Esophagus muscularis mucosa (tissue), 4 donors: ENCODE data around the gene GRK5.

ENCODE experiments used
- EP300 ChIP-seq: sonication (generic); formaldehyde crosslinking; IDR thresholded peaks from one replicate; pipeline ENCODE4 v1.6.1; 2017; ENCODE audit warnings: antibody characterized with exemption
- POLR2A ChIP-seq: fragments of 450-650 bp; IDR thresholded peaks from one replicate; pipeline ENCODE4 v1.6.1; 2017; ENCODE audit warnings: antibody characterized with exemption, moderate library complexity, mild to moderate bottlenecking, low read depth
- POLR2AphosphoS5 ChIP-seq, 2 donors: sonication (generic); formaldehyde crosslinking; IDR thresholded peaks; one replicate each; pipeline ENCODE4 v1.6.1; 2017; ENCODE audit warnings: antibody characterized with exemption in 2 of 2
- TF ChIP-seq, protein P1 (sequence below), 3 experiments: fragments of 200-600 bp in 2 of 3; fragments of 450-650 bp in 1 of 3; sonication (generic) in 2 of 3; IDR thresholded peaks; one replicate each; pipeline ENCODE4 v1.5.1; 2017 to 2019; ENCODE audit warnings: antibody characterized with exemption in 3 of 3, mild to moderate bottlenecking in 2 of 3, moderate library complexity in 1 of 3

DNA sequence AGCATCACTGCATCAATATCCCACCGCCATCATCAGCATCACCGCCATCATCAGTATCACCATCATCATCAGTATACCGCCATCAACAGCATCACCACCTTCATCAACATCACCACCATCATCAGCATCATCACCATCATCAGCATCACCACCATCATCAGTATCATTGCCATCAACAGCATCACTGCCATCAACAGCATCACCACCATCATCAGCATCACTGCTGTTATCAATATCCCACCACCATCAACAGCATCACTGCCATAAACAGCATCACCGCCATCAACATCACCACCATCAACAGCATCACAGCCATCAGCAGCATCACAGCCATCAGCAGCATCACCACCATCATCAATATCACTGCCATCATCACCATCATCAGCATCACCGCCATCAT lies 219.3 kb downstream of the GRK5 start:
- TF ChIP-seq, protein P1, sequence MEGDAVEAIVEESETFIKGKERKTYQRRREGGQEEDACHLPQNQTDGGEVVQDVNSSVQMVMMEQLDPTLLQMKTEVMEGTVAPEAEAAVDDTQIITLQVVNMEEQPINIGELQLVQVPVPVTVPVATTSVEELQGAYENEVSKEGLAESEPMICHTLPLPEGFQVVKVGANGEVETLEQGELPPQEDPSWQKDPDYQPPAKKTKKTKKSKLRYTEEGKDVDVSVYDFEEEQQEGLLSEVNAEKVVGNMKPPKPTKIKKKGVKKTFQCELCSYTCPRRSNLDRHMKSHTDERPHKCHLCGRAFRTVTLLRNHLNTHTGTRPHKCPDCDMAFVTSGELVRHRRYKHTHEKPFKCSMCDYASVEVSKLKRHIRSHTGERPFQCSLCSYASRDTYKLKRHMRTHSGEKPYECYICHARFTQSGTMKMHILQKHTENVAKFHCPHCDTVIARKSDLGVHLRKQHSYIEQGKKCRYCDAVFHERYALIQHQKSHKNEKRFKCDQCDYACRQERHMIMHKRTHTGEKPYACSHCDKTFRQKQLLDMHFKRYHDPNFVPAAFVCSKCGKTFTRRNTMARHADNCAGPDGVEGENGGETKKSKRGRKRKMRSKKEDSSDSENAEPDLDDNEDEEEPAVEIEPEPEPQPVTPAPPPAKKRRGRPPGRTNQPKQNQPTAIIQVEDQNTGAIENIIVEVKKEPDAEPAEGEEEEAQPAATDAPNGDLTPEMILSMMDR (IDR thresholded peaks at IDR 0.05): no peak
- TF ChIP-seq POLR2AphosphoS5 (IDR thresholded peaks at IDR 0.05): no peak
- no peak for TF ChIP-seq EP300
- TF ChIP-seq POLR2A: no peak
